ENCODE results near the gene ARHGAP33.

The ARHGAP33 gene

DNA sequence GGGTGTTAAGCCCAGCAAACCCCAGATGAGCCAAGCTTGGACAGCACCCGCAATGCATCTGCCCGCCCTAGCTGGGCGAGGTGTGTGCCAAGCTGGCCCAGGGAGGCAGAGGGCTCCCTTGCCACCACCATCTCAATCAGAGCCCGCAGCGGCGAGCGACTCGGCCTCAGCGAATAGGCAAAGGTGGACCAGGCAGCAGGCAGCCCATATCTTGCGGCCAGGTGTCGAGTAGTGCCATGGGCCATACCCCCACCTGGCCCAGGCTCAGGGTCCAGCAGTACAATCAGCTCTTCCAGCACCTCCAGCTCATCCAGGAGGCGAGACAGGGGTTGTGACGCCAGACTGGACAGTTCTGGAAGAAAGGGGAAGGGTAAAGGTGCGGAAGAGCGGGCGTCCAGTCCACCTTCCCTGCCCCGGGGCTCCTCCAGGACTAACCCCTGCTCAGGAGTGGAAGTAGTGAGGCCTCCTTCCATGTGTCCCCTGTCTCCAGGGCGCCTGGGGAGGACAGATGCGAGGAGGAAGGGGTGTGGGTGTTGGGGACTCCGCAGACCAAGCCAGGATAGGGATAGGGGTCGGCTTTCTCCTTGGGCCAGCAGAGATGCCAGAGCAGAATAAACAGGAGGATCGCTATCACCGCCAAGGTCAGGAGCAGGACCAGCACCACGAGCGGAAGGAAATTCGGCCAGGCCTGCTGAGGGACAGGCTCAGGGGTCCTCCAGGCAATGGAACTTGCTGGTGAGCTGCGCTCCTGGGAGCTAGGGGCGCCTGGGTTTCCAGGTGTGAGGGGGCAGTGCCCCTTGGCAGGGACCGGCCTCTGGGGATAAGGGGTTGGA, 35.9 kb upstream of the ARHGAP33 start:
- DNase-seq: no peak

DNA sequence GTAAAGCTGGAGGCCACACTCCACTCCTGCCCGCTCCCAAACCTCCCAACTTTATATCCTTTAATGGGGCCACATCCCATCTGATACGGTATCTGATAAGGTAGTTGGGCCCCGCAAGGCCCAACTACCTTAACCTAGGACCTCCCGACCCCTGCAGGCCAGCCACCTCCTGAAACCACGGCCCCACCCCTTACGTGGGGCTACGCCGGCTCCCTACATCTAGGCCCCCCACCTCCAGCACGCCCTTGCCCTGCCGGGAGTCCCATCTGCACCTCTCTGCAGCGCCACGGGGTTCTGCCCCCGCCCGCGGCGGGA, 35.3 kb upstream of the ARHGAP33 start:
- no peak for DNase-seq

DNA sequence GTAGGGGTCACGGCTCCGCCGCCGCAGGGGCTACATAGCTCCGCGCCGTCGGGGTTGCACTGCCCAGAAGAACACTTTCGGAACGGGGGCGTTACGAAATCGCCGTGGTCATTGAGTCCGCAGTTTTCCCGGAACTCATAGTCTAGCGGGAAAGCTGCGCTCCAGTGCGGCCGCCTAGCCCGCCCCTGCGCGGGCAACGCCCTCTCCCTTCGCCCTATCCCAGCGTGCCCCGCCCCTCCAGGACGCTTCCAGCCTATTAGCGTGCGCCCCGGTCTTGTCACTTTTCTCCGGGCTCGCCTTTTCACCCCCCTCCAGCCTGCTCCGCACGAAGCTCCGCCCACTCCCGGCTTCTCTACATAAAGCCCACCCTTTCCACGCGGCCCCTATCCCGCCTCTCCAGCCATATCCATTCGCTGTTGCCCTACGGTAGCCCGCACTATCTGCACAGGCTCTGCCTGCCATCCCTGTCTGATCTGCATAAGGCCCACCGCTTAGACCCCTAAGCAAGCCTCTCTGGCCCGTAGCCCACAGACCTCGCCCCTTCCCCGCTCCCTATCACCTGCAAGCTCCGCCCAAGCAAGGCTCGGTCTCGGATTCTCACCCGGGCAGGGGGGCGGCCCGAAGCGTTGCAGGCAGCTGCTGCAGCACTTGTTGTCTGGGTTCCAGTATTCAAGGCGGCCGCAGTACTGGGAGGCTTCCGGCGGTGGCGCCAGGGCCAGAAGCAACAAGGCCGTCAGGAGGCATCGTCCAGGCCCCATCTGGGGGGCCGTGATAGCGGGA, 34.8 kb upstream of the ARHGAP33 start:
- peak; percentile 95 for DNase-seq

DNA sequence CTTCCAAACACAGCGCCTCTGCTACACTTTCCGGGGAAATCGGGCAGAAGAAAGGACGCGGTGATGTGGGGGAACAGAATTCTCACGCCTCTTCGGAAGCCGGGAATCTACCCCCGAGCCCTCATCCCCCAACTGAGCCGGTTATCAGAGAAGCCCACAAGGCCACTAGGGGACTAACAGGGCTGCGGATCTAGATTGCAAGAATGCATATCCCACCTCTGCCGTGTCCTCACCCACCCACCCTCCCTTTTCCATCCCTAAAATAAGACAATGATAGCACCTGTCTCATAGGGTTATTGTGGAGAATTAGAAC, 34.2 kb upstream of the ARHGAP33 start:
- no peak for DNase-seq

DNA sequence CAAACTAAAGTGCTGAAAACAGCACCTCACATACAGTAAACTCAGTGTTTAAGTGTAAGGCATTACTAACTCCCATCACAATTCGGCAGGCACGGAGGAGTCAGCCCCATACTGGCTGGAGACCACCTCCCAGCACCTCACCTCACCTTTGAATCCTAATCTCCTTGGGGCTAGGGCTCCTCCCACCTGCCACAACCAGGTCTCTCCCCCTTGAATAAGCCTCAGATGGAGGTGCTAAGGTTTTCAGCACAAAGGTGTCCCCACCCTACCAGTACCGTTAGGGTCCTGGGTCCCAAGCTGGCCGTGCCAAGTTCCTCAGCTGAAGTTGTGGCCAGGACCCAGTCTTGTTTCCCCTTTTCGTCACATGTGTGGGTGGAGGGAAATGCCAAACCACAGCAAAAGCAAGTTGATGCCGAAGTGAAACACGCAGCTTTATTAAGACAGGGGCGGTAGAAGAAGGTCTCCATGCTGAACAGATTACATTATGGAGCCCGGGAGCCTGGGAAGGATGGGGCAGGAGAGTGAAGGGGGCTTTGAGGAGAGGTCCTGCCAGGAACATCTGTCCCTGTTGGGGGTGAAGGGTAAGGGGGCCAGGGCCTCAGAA, 33.1 kb upstream of the ARHGAP33 start, which contains the start of gene IGFLR1:
IGFLR1 (minus strand) TSS at position 332 of the 604 bp plus-strand sequence. CDS start 1,272 bp downstream, outside the sequence.
- peak; percentile 71 for DNase-seq

DNA sequence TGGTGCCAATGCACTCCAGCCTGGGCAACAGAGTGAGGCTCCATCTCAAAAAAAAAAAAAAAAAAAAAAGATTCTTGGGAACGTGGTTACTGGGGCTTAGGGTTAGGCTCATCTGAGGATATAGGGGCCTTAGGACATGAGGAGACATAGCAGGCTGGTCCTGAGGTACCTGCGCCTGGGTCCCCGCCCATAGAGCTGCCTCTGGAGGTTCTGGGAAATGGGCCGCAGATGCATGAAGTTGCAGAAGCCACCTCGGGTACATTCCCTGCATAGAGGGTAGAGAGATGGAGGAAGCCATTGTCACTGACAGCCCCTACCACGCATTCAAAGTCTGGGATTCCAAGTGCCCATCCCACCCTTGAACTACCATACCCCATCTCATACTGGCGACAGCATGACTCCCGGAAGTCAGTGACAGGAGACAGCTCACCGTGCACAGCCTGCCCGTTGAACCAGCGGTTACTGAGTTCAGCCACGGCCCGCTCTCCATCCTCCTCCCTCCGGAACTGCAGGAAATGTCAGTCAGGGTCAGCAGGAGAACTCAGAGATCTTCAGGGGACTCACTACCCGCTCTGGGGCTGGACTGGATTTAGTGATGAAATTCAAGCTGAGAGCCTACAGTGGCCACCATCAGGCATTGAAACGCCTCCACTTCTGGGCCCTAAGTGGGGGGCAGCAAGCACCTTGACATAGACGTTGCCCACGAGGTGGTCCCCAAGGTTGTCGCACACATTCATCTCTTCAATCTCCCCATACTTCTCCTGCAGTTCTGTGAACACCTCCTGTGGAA, 31.5 kb upstream of the ARHGAP33 start:
- no peak for DNase-seq

- peak; percentile 90 for DNase-seq
These were observed 30.7 kb upstream of the ARHGAP33 start for GRCh38 chr19:35744430-35745327.

DNA sequence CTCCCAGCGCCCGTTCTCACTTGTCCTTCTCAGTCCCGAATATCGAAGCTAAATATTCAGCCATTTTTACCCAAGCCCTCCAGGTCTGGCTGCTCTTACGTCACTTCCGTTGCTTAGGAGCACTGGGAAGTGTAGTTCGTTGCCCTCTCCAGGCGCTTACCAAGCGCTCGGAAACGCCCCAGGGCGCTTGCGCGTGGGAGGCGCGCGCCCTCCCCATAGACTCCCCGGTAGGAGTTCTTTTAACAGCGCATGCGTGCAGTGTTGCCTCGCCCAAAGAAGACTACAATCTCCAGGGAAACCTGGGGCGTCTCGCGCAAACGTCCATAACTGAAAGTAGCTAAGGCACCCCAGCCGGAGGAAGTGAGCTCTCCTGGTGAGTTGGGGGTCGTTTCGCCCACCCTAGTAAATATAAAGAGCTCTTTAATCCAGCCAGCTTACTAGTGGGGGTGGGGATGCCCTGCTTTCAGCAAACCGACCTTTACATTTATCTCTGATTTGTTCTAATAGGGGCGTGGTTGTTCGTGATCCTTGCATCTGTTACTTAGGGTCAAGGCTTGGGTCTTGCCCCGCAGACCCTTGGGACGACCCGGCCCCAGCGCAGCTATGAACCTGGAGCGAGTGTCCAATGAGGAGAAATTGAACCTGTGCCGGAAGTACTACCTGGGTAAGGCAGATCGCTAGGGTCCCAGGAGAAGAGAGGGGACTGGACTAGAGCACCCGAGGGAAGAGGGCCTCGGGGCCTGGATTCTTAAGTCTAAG, 29.9 kb upstream of the ARHGAP33 start, which contains the start of the genes PSENEN and U2AF1L4:
PSENEN (plus strand) TSS at position 324 of the 759 bp plus-strand sequence; CDS start at position 604, 280 bp downstream.
U2AF1L4 (minus strand) TSS at position 91 of the 759 bp plus-strand sequence; CDS start at position 64, 27 bp downstream.
- peak; percentile 95 for DNase-seq

DNA sequence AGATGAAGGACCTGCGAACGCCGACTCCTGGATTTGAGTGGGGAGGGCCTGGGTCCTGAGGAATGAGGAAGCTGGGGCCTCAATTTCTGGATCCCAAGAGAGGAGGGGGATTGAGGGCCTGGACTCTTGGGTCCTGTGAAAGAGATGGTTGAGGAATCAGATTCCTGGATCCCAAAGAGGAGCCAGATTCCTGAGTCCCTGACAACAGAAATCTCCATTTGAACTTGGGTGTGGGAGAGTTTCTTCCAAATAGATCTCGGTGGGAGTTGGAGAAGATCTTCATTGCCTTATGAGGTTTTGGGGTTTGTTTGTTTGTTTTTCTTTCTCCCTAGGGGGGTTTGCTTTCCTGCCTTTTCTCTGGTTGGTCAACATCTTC, 29.3 kb upstream of the ARHGAP33 start:
- DNase-seq: no peak

DNA sequence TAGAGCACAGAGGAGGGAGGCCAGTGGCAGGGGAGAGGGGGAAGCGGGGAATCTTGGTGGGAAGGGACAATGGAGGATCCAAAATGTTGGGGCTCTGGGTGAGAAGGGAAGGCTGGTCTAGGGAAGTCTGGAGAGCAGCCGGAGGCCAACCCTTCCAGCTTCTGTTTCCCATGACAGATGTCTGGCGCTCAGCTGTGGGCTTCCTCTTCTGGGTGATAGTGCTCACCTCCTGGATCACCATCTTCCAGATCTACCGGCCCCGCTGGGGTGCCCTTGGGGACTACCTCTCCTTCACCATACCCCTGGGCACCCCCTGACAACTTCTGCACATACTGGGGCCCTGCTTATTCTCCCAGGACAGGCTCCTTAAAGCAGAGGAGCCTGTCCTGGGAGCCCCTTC, 28.8 kb upstream of the ARHGAP33 start:
- DNase-seq: no peak

DNA sequence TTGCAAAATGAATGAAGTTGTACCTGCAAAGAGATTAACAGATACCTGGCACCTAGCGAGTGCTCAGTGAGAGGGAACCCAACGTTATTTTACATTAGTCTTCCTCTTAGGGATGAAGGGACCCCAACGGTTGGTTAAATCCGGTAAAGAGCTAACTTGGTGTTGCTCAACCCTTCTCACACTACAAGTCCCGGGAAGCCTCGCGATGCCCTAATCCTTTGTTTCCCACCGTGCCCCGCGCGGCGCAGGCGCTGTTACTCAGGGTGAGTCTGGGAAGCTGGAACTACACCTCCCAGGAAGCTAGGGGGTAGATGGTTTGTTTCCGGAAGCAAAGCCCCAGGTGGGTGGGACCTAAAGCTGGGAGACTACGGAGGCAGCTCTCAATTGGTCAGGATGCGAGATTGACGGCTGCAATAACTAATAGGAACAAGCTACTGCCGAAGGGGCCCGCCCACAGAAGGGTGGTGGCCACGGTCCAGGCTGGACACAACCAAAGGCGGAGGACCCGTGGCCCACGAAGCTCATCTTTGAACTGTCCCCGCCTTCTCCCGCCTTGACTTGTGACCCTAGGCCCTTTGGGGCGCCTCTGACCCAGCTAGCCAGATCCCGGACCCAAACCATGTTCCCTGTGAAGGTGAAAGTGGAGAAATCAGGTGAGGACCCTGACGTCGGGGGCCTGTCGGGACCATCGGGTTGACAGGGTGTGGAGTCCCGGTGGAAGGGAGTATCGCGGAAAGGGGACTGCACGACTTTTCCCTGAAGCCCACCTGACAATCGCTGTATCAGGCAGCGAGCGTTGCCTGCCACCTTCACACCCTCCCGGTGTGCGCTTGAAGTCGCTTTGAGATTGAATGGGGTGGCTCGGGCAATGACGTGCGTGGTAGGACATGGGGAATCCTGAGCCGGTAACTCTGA, 27.0 kb upstream of the ARHGAP33 start, which contains the start of gene LIN37:
LIN37 (plus strand) TSS at position 471 of the 915 bp plus-strand sequence; CDS start at position 620, 149 bp downstream.
- peak; percentile 96 for DNase-seq

- DNase-seq: no peak
These were observed 25.2 kb upstream of the ARHGAP33 start for GRCh38 chr19:35750167-35750566.

GRCh38 chr19:35751839-35752745, 23.3 kb upstream of the ARHGAP33 start:
- DNase-seq: no peak

- no peak for DNase-seq
These were observed 22.5 kb upstream of the ARHGAP33 start for GRCh38 chr19:35752746-35753350.

GRCh38 chr19:35753634-35754369, 21.6 kb upstream of the ARHGAP33 start:
- no peak for DNase-seq

- DNase-seq: no peak
These were observed 20.8 kb upstream of the ARHGAP33 start for GRCh38 chr19:35754370-35755130.

DNA sequence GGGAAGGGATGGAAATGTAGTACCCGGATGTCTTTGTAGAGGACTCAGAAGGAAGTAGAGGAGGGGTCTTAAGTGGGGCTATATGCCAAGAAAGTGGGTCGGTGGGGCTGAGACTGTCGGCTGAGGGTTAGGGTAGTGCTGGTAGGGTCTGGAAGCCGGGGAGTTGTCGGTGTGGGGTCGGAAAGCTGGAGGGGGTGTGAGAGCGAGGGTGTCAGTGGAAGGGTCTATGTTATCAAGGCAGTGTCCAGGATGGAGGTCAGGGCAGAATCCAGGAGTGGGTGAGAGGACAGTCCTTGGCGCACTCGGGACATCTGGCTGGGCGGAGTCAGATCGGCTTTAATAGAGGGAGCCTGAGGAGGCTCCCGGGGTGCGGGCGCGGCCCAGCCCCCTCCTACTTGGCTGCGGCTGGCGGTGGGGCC, 20.2 kb upstream of the ARHGAP33 start:
- DNase-seq: no peak
